HCT116 (cell line): ENCODE data around the gene SLC8A2. TPM values are rescaled to one million over a fixed set of nuclear protein-coding genes. Genes with fewer than 3 reads are reported as not detected.

Experiments used
- ATAC-seq: fragments of 200-7000 bp; cut with Tn5 transposase; 2 replicates; pipeline ENCODE4 v1.9.1; 2020; ENCODE audit warnings: mild to moderate bottlenecking, moderate library complexity
- BruUV-seq: library from RNA; stranded (reverse); fragments of 400-500 nt; replicated peaks from 2 replicates; lab custom pipeline; 2021; lab: Mats Ljungman, UMichigan
- CTCF ChIA-PET: fragments of 300-600 bp; sonication (Branson Sonifier 250); formaldehyde crosslinking; loops from one replicate; lab custom pipeline; 2021; ENCODE audit warnings: antibody characterized with exemption; lab: Charles Lee
- POLR2A ChIA-PET: fragments of 300-600, 350-600 bp; sonication (Branson Sonifier 250); formaldehyde crosslinking; loops from one replicate; lab custom pipeline; 2021; ENCODE audit warnings: antibody characterized with exemption; lab: Charles Lee
- RAD21 ChIA-PET, 2 experiments: fragments of 300-600 bp; sonication (Branson Sonifier 250); formaldehyde crosslinking; loops; one replicate each; lab custom pipeline; 2023; ENCODE audit warnings: low total read pairs in 2 of 2; ENCODE audit not compliant: uncharacterized antibody in 2 of 2, unreplicated experiment in 2 of 2, low non-redundant PET in 1 of 2; lab: Charles Lee
- DNase-seq: peaks from one replicate; pipeline ENCODE4 v3.0.0-alpha.2; 2010; ENCODE audit warnings: low read depth, low spot score
- H2AFZ ChIP-seq: fragments of 200-600 bp; shearing (Covaris generic), sonication (generic); 2 replicates; pipeline ENCODE4 v1.6.1; 2017; ENCODE audit warnings: low read depth, mixed run types, mixed read lengths, antibody characterized with exemption, low read length; ENCODE audit not compliant: poor library complexity, severe bottlenecking
- H3K27ac ChIP-seq: 2 replicates; pipeline ENCODE4 v1.5.1; 2012; ENCODE audit warnings: low read depth, low read length
- H3K27me3 ChIP-seq: fragments of 200-600 bp; sonication (generic); 2 replicates; pipeline ENCODE4 v1.6.1; 2016; ENCODE audit warnings: mixed run types, low read length, mixed read lengths; ENCODE audit not compliant: insufficient read depth
- H3K36me3 ChIP-seq, 2 experiments: fragments of 200-500 bp in 1 of 2; fragments of 200-600 bp in 1 of 2; sonication (Bioruptor generic) in 1 of 2; sonication (generic) in 1 of 2; 2 replicates each; pipeline versions ENCODE4 v1.5.1 to v1.6.1; 2014 to 2016; ENCODE audit warnings: low read length in 2 of 2, inconsistent platforms in 1 of 2, mixed read lengths in 1 of 2, mixed run types in 1 of 2; ENCODE audit not compliant: insufficient read depth in 2 of 2, control insufficient read depth in 1 of 2
- H3K4me1 ChIP-seq, 2 experiments: fragments of 200-600 bp in 1 of 2; sonication (generic) in 1 of 2; 2 replicates each; pipeline versions ENCODE4 v1.5.1 to v1.6.1; 2012 to 2017; ENCODE audit warnings: low read length in 2 of 2, inconsistent platforms in 1 of 2, mild to moderate bottlenecking in 1 of 2, mixed read lengths in 1 of 2, mixed run types in 1 of 2, moderate library complexity in 1 of 2; ENCODE audit not compliant: insufficient read depth in 2 of 2, control insufficient read depth in 1 of 2
- H3K4me2 ChIP-seq: fragments of 200-600 bp; sonication (generic); 2 replicates; pipeline ENCODE4 v1.6.1; 2017; ENCODE audit warnings: mixed run types, low read length, mixed read lengths
- H3K4me3 ChIP-seq, 2 experiments: fragments of 200-600 bp in 1 of 2; sonication (generic) in 1 of 2; replicated peaks in 1 of 2; 2 replicates each; pipeline ENCODE4 v1.5.1; 2011 to 2016; ENCODE audit warnings: low read length in 2 of 2, control low read depth in 1 of 2, low read depth in 1 of 2, mild to moderate bottlenecking in 1 of 2, mixed read lengths in 1 of 2, mixed run types in 1 of 2
- H3K79me2 ChIP-seq: fragments of 200-600 bp; sonication (generic); 2 replicates; pipeline ENCODE4 v1.6.1; 2017; ENCODE audit warnings: mild to moderate bottlenecking, mixed run types, low read length, moderate library complexity, mixed read lengths; ENCODE audit not compliant: insufficient read depth
- H3K9ac ChIP-seq: fragments of 200-600 bp; sonication (generic); 2 replicates; pipeline ENCODE4 v1.6.1; 2016; ENCODE audit warnings: low read length, mixed read lengths
- H3K9me2 ChIP-seq: fragments of 200-600 bp; sonication (generic), shearing (Covaris generic); 2 replicates; pipeline ENCODE4 v1.6.1; 2017; ENCODE audit warnings: mixed run types, mild to moderate bottlenecking, moderate library complexity; ENCODE audit not compliant: insufficient read depth
- H3K9me3 ChIP-seq, 2 experiments: fragments of 200-500 bp in 1 of 2; fragments of 200-600 bp in 1 of 2; sonication (Bioruptor generic) in 1 of 2; sonication (generic) in 1 of 2; 2 replicates each; pipeline ENCODE4 v1.6.1; 2014 to 2017; ENCODE audit warnings: low read length in 2 of 2, mixed read lengths in 2 of 2, inconsistent platforms in 1 of 2, low read depth in 1 of 2, mild to moderate bottlenecking in 1 of 2, mixed run types in 1 of 2, moderate library complexity in 1 of 2; ENCODE audit not compliant: control insufficient read depth in 1 of 2, insufficient read depth in 1 of 2
- H4K20me1 ChIP-seq: fragments of 200-600 bp; sonication (generic), shearing (Covaris generic); 2 replicates; pipeline ENCODE4 v1.6.1; 2017; ENCODE audit warnings: mixed run types, mild to moderate bottlenecking, moderate library complexity; ENCODE audit not compliant: insufficient read depth
- EGR1 ChIP-seq: IDR thresholded peaks from 2 replicates; pipeline ENCODE4 v1.6.1; 2012; ENCODE audit warnings: low read depth
- EZH2 ChIP-seq: fragments of 200-600 bp; sonication (generic); IDR thresholded peaks from 2 replicates; pipeline ENCODE4 v1.6.1; 2017; ENCODE audit warnings: antibody characterized with exemption, mixed run types
- JUND ChIP-seq: IDR thresholded peaks from 2 replicates; pipeline ENCODE4 v1.6.1; 2012
- POLR2AphosphoS5 ChIP-seq: IDR thresholded peaks from 2 replicates; pipeline ENCODE4 v1.6.1; 2011; ENCODE audit warnings: mild to moderate bottlenecking, low read depth, low read length, moderate library complexity
- RAD21 ChIP-seq: IDR thresholded peaks from 2 replicates; pipeline ENCODE4 v1.6.1; 2012; ENCODE audit warnings: low read depth, mild to moderate bottlenecking
- SIN3A ChIP-seq: IDR thresholded peaks from 2 replicates; pipeline ENCODE4 v1.6.1; 2012; ENCODE audit warnings: low read depth
- SP1 ChIP-seq: IDR thresholded peaks from 2 replicates; pipeline ENCODE4 v1.6.1; 2012; ENCODE audit warnings: low read depth
- TCF7L2 ChIP-seq: IDR thresholded peaks from 2 replicates; pipeline ENCODE4 v1.7.0; 2011; ENCODE audit warnings: borderline replicate concordance, inconsistent platforms; ENCODE audit not compliant: insufficient read depth, insufficient read length; ENCODE audit errors: extremely low read depth
- YY1 ChIP-seq: IDR thresholded peaks from 2 replicates; pipeline ENCODE4 v1.6.1; 2011; ENCODE audit warnings: low read length, low read depth, moderate library complexity, mild to moderate bottlenecking; ENCODE audit not compliant: insufficient replicate concordance; ENCODE audit errors: extremely low read depth
- ZFX ChIP-seq: fragments of 450-650 bp; IDR thresholded peaks from 2 replicates; pipeline ENCODE4 v1.6.1; 2017
- intact Hi-C: fragments of 100-400 bp; cut with micrococcal nuclease; formaldehyde crosslinking; loops from 2 replicates; pipeline ENCODE4 v1.10.0; 2022
- total RNA-seq: library from RNA; stranded (reverse); gene quantifications from one replicate; pipeline ENCODE4 v1.2.1, GENCODE V29; 2021; ENCODE audit not compliant: unreplicated experiment
- TF ChIP-seq, protein P1 (sequence below): IDR thresholded peaks from 2 replicates; pipeline ENCODE4 v1.6.1; 2012
- TF ChIP-seq, protein P2 (sequence below), 3 experiments: fragments of 200-600 bp in 1 of 3; sonication (generic) in 1 of 3; IDR thresholded peaks in 2 of 3; conservative IDR thresholded peaks in 1 of 3; 2 replicates each; pipeline ENCODE4 v1.5.1; 2012 to 2017; ENCODE audit warnings: low read depth in 2 of 3, low read length in 2 of 3, antibody characterized with exemption in 1 of 3, borderline replicate concordance in 1 of 3, control low read depth in 1 of 3, mild to moderate bottlenecking in 1 of 3, mixed read lengths in 1 of 3, mixed run types in 1 of 3, moderate library complexity in 1 of 3; ENCODE audit not compliant: insufficient read depth in 1 of 3

Gene SLC8A2
- total RNA-seq, 1 experiment from 2014 or later, result 0.98 TPM

DNA sequence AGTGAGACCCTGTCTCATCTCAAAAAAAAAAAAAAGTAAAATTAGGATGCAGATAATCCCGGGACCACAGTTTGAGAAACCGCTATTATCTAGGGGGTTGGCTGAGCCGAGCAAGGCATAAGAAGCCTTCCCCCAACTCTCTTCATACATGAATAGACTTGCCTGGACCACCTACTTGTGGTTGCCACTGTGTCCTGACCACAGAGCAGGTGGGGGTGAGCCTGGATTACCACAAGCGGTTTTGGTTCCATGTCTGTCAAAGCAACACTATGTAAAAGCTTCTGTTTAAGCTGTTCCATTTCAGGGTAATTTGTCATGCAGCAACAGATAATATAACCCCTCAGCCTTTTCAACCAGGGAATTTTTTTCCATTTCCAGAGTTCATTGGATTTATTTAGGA, 46.4 kb upstream of the SLC8A2 start:
- Histone ChIP-seq H4K20me1 (no peaks in the 10 kb centered on the region), H3K36me3 (no peaks in the 10 kb centered on the region), H3K4me1 (peaks cover 8 to 21% of the 10 kb centered on the region in 2 experiments; a peak in 3 of 4 replicates), H3K79me2 (peaks cover 17% of the 10 kb centered on the region), H3K4me2 (no peak overlapping the region), H2AFZ (no peak overlapping the region), H3K27me3 (no peaks in the 10 kb centered on the region), H3K4me3 (no peak overlapping the region), H3K9me3 (no peaks in the 10 kb centered on the region), H3K9ac (no peak overlapping the region), H3K27ac (no peak overlapping the region), H3K9me2 (no peaks in the 10 kb centered on the region)
- DNase-seq (no peak), ATAC-seq (no peak)
- POLR2A ChIA-PET, result no interaction called here
- CTCF ChIA-PET, result no interaction called here
- intact Hi-C loops, result no loop called here
- RAD21 ChIA-PET, result no interaction called here
- TF ChIP-seq POLR2AphosphoS5 (no peak), TCF7L2 (no peak)
- BruUV-seq, result no TSS peak

DNA sequence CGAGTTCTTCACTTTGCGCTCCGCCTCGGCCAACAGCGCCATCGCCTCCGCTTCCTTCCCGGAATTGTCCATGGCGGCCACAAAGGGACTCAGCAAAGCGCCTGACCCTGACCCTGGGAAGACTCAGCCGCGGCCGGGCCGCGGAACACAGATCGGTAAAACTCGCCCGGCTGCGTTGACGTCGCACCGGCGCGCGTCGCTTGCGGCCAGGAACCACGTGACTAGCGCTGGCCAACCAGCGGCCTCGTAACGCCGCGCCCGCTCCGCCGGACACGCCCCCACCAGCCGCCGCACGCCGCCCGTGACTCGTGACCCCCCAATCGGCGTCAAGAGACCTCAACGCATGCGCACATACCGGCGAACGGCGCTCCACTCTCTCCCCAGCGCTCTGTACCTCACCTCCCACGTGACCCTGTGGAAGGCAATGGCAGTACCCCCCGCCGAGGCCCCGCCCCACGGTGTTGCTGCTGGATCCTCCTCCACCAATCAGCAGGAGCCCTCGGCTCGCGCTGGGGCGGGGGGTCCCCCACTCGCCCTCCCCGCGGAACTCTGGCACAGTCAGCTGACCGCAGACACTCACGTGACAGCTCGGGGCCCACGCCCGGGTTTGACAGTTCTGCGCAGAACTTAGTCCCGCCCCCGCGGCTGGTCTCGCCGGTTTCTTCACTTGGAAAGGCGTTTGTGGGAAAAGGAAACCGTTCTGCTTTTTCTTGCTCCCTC, 43.3 kb upstream of the SLC8A2 start, which contains the start of gene NAPA:
Gene NAPA, minus strand, starts transcription at position 195 of the 720 bp plus-strand sequence. Its CDS starts 123 bp downstream, at position 72.
- peak within 1 kb of the TSS; percentile 88 to 100 for H3K4me3 ChIP-seq
- H3K4me1 ChIP-seq, result peaks cover 8 to 26% of the 10 kb centered on the region in 2 experiments; a peak in 3 of 4 replicates
- TF ChIP-seq SP1 (peak; percentile 95), RAD21 (no peak; the same call in 1 of the 2 replicates), SIN3A (peak; percentile 99), EGR1 (peak; percentile 97), POLR2AphosphoS5 (peak; percentile 59), YY1 (peak; percentile 10), ZFX (peak; percentile 37; the same call in 1 of the 2 replicates), JUND (no peak), EZH2 (no peak)
- TF ChIP-seq, protein P1, sequence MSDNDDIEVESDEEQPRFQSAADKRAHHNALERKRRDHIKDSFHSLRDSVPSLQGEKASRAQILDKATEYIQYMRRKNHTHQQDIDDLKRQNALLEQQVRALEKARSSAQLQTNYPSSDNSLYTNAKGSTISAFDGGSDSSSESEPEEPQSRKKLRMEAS, result peak; percentile 93
- TF ChIP-seq, protein P2, sequence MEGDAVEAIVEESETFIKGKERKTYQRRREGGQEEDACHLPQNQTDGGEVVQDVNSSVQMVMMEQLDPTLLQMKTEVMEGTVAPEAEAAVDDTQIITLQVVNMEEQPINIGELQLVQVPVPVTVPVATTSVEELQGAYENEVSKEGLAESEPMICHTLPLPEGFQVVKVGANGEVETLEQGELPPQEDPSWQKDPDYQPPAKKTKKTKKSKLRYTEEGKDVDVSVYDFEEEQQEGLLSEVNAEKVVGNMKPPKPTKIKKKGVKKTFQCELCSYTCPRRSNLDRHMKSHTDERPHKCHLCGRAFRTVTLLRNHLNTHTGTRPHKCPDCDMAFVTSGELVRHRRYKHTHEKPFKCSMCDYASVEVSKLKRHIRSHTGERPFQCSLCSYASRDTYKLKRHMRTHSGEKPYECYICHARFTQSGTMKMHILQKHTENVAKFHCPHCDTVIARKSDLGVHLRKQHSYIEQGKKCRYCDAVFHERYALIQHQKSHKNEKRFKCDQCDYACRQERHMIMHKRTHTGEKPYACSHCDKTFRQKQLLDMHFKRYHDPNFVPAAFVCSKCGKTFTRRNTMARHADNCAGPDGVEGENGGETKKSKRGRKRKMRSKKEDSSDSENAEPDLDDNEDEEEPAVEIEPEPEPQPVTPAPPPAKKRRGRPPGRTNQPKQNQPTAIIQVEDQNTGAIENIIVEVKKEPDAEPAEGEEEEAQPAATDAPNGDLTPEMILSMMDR (IDR thresholded peaks at IDR 0.05 in 2 of 3, conservative IDR thresholded peaks at IDR 0.05 in 1 of 3; ENCODE audit: borderline replicate concordance in 1 of 3, insufficient read depth in 1 of 3, low read depth in 2 of 3, low read length in 2 of 3), result no peak
- ChIA-PET RAD21 (interaction anchor here (0.6 to 1.2 kb wide), 4 partner anchors 78 to 86 kb away, joined by 3 to 5 read pairs (median 4); no protein-coding TSS in a partner anchor), CTCF (interaction anchor here (0.6 to 1.6 kb wide), 19 partner anchors 9 to 759 kb away, joined by 3 to 13 read pairs (median 4); partner anchors contain the start of gene KPTN), POLR2A (interaction anchor here (0.7 to 1.0 kb wide), 3 partner anchors 11 to 16 kb away, joined by 3 to 5 read pairs (median 4); no protein-coding TSS in a partner anchor)
- peak within 1 kb of the TSS; percentile 89 for H2AFZ ChIP-seq
- DNase-seq, result peak; percentile 99
- peaks cover 32% of the 10 kb centered on the region for H3K79me2 ChIP-seq
- H3K27me3 ChIP-seq, result no peaks in the 10 kb centered on the region
- peak within 1 kb of the TSS; percentile 64 for H3K27ac ChIP-seq
- no TSS peak for BruUV-seq
- peak within 1 kb of the TSS; percentile 95 for H3K4me2 ChIP-seq
- H3K9ac ChIP-seq, result peak within 1 kb of the TSS; percentile 97
- intact Hi-C loops, result loop anchor here (1.0 to 2.0 kb wide), 4 partner anchors 68 to 183 kb away; no protein-coding TSS in a partner anchor
- H3K9me2 ChIP-seq, result no peaks in the 10 kb centered on the region
- ATAC-seq, result peak; percentile 95
- no peaks in the 10 kb centered on the region for H3K36me3 ChIP-seq
- H3K9me3 ChIP-seq, result no peaks in the 10 kb centered on the region
- no peaks in the 10 kb centered on the region for H4K20me1 ChIP-seq
